Hepatocyte (in vitro differentiated cells): ENCODE measurements around the gene MSLN. TPM values are rescaled to one million over a fixed set of nuclear protein-coding genes. Genes with fewer than 3 reads are reported as not detected.

Experiments
- DNase-seq: peaks from one replicate; pipeline ENCODE4 v3.0.0-alpha.2; 2016; ENCODE audit warnings: low spot score
- H2AFZ ChIP-seq: fragments of 200-600 bp; sonication (generic); 2 replicates; pipeline ENCODE4 v1.6.0; 2016; ENCODE audit warnings: antibody characterized with exemption, mild to moderate bottlenecking
- H3K27ac ChIP-seq: fragments of 200-600 bp; sonication (generic); 2 replicates; pipeline ENCODE4 v1.5.1; 2016; ENCODE audit warnings: mild to moderate bottlenecking
- H3K27me3 ChIP-seq: fragments of 200-600 bp; sonication (generic); 2 replicates; pipeline ENCODE4 v1.6.1; 2016
- H3K36me3 ChIP-seq: fragments of 200-600 bp; sonication (generic); replicated peaks from 2 replicates; pipeline ENCODE4 v1.5.1; 2016; ENCODE audit warnings: low read depth; ENCODE audit not compliant: insufficient read depth
- H3K4me1 ChIP-seq: fragments of 200-600 bp; sonication (generic); 2 replicates; pipeline ENCODE4 v1.5.1; 2016; ENCODE audit warnings: mild to moderate bottlenecking, moderate library complexity; ENCODE audit not compliant: insufficient read depth
- H3K4me2 ChIP-seq: fragments of 200-600 bp; sonication (generic); 2 replicates; pipeline ENCODE4 v1.6.0; 2016
- H3K4me3 ChIP-seq: fragments of 200-600 bp; sonication (generic); 2 replicates; pipeline ENCODE4 v1.5.1; 2016; ENCODE audit warnings: mild to moderate bottlenecking
- H3K79me2 ChIP-seq: fragments of 200-600 bp; sonication (generic); 2 replicates; pipeline ENCODE4 v1.6.0; 2017; ENCODE audit warnings: mild to moderate bottlenecking
- H3K9me2 ChIP-seq: fragments of 200-600 bp; sonication (generic); replicated peaks from 2 replicates; pipeline ENCODE4 v1.6.0; 2017; ENCODE audit warnings: mild to moderate bottlenecking; ENCODE audit not compliant: insufficient read depth
- H3K9me3 ChIP-seq: fragments of 200-600 bp; sonication (generic); 2 replicates; pipeline ENCODE4 v1.5.1; 2016; ENCODE audit warnings: low read depth, mild to moderate bottlenecking
- H4K20me1 ChIP-seq: fragments of 200-600 bp; sonication (generic); 2 replicates; pipeline ENCODE4 v1.6.0; 2016; ENCODE audit warnings: mild to moderate bottlenecking; ENCODE audit not compliant: insufficient read depth, poor library complexity, severe bottlenecking
- EZH2 ChIP-seq: fragments of 200-600 bp; sonication (generic); IDR thresholded peaks from 2 replicates; pipeline ENCODE4 v1.6.1; 2016; ENCODE audit warnings: antibody characterized with exemption, mild to moderate bottlenecking, borderline replicate concordance
- EZH2phosphoT487 ChIP-seq: fragments of 200-600 bp; sonication (generic); IDR thresholded peaks from one replicate; pipeline ENCODE4 v1.6.1; 2018; ENCODE audit warnings: antibody characterized with exemption, mild to moderate bottlenecking, low read depth, moderate library complexity; ENCODE audit not compliant: unreplicated experiment, severe bottlenecking
- WGBS: methylation state at CpG from one replicate; pipeline ENCODE4 v1.1.6; 2016; ENCODE audit warnings: low lambda C conversion rate; ENCODE audit errors: missing lambda C conversion rate; 5-methylcytosine and 5-hydroxymethylcytosine counted together
- polyA plus RNA-seq: library from polyadenylated mRNA; unstranded; fragments of >200 nt; fragmentation: Nextera tagmentation; extraction: Ambion mirVana; gene quantifications from 2 replicates; pipeline ENCODE4 v1.2.1, GENCODE V29; 2016
- total RNA-seq: library from RNA; depleted of rRNA; stranded (reverse); fragments of >200 nt; gene quantifications from 2 replicates; pipeline ENCODE4 v1.2.3, GENCODE V29; 2014
- TF ChIP-seq, protein P1 (sequence below): fragments of 200-600 bp; sonication (generic); IDR thresholded peaks from 2 replicates; pipeline ENCODE4 v1.5.1; 2016; ENCODE audit warnings: antibody characterized with exemption, mild to moderate bottlenecking; ENCODE audit not compliant: poor library complexity

Gene MSLN
- total and polyA plus RNA-seq, 2 experiments from 2014 or later: 2.4 to 8.0 TPM

DNA sequence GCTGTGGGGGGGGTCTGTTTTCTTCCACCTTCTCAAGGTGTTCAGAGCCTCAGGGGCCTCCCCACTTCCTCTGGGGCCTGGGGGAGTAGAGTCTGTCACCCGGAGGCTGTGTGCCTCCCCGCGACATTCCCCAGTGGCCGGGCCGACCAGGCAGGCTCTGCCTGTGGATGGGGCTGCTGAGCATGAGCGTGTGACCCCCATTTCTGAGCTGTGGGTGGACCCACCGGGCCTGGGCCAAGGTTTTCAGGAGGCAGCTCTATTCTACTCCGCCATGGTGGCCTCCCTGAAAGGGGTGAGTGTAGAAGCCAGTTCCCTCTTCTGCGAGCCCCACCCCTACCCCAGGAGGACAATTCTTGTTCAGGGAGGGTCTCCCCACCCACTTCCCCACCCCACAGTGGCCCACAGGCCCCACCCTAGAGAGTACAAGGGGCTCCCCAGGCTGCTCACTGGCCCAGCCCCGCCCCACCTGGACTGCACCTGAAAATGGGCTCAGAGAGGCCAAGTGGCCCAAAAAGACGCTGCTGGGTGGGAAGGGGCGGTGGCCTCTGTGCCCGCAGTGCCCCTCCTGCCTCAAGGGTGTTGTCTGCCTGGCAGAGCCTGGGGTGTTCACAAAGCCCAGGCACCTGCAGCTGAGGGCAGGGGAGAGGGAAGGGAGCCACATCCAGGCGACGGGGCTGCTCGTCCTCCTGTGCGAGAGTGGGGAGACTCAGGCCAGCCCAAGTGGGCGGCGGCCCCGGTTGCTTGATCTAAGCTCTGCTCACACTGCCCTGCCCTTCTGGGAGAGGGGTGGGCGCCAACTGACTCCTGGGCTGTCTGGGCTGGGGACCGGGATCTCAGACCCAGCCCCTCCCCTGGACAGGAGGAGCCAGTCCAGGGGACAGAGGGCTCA lies 1.3 kb downstream of the MSLN start:
- H4K20me1 ChIP-seq: no peaks in the 10 kb centered on the region
- TF ChIP-seq, protein P1, sequence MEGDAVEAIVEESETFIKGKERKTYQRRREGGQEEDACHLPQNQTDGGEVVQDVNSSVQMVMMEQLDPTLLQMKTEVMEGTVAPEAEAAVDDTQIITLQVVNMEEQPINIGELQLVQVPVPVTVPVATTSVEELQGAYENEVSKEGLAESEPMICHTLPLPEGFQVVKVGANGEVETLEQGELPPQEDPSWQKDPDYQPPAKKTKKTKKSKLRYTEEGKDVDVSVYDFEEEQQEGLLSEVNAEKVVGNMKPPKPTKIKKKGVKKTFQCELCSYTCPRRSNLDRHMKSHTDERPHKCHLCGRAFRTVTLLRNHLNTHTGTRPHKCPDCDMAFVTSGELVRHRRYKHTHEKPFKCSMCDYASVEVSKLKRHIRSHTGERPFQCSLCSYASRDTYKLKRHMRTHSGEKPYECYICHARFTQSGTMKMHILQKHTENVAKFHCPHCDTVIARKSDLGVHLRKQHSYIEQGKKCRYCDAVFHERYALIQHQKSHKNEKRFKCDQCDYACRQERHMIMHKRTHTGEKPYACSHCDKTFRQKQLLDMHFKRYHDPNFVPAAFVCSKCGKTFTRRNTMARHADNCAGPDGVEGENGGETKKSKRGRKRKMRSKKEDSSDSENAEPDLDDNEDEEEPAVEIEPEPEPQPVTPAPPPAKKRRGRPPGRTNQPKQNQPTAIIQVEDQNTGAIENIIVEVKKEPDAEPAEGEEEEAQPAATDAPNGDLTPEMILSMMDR: no peak
- TF ChIP-seq EZH2 (no peak), EZH2phosphoT487 (no peak)
- H3K4me3 ChIP-seq: no peak overlapping the region
- no peak overlapping the region for H3K27ac ChIP-seq
- H3K27me3 ChIP-seq: no peaks in the 10 kb centered on the region
- no peaks in the 10 kb centered on the region for H3K9me3 ChIP-seq
- H2AFZ ChIP-seq: no peak overlapping the region
- H3K79me2 ChIP-seq: no peaks in the 10 kb centered on the region
- no peaks in the 10 kb centered on the region for H3K36me3 ChIP-seq
- H3K4me1 ChIP-seq: peaks cover 7% of the 10 kb centered on the region
- H3K4me2 ChIP-seq: no peak overlapping the region
- H3K9me2 ChIP-seq: no peaks in the 10 kb centered on the region
- no peak for DNase-seq
- WGBS: 87% methylated on average over 18 of the region's 22 CpGs

DNA sequence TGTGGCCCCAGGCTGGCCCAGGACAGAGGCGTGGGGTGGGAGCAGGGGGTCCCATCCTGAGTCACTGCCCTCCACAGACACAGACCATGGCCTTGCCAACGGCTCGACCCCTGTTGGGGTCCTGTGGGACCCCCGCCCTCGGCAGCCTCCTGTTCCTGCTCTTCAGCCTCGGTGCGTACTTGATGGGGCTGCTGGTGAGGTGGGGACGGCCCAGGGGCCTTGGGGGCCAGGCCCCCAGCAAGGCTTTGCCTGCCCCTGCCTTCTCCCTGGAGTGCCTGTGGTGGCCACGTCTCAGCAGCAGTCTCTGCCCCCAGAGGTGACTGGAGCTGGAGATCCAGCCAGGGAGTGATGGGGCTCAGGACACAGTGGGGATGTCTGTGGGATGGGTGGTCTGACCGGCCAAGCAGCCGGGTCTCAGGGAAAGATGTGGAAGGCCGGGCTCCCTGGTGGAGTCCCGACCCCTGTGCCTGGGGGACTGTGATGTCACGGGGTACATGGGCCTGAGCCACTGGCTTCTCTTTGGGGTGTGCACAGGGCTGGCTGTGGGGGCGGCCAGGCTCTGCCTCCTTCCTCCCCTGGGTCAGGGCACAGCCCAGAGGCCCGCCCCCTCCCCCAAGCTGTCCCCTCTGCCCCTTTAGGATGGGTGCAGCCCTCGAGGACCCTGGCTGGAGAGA lies 2.2 kb downstream of the MSLN start:
- 93% methylated on average over 17 of the region's 17 CpGs for WGBS

DNA sequence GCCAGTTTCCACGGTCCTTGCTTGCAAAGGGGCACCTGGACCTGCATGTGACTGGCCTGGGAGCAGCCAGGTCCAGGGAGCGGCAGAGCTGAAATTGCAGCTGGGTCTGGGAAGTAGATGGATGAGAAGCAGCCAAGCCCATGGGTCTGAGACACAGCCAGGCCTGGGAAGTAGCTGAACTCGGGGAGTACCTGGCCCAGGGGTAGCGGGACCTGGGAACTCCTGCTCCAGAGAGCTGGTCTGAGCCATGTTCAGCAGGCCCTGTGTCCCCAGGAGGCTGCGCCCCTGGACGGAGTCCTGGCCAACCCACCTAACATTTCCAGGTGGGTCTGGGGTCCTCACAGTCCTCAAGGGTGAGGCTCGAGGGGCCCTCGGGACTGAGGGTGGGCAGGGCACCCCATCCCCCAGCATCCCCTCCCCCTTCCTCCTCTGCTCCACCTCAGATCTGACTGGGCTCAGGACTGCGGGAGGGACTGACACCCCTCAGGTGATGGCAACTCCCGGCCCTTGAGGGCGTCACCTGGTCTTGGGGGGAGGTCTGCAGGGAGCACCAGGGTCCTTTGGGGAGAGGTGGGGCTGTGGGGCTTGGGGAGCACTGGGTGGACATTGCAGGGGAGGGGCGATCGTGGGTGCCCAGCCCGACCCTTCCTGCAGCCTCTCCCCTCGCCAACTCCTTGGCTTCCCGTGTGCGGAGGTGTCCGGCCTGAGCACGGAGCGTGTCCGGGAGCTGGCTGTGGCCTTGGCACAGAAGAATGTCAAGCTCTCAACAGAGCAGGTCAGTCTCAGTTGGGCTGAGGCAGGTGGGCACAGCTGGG lies 3.0 kb downstream of the MSLN start:
- H3K4me1 ChIP-seq: peaks cover 7% of the 10 kb centered on the region
- no peaks in the 10 kb centered on the region for H3K79me2 ChIP-seq
- TF ChIP-seq EZH2 (no peak), EZH2phosphoT487 (no peak)
- TF ChIP-seq, protein P1: no peak
- no peak overlapping the region for H3K4me2 ChIP-seq
- H3K27ac ChIP-seq: no peak overlapping the region
- 90% methylated on average over 11 of the region's 21 CpGs for WGBS
- H2AFZ ChIP-seq: no peak overlapping the region
- no peaks in the 10 kb centered on the region for H3K9me3 ChIP-seq
- DNase-seq: no peak
- no peaks in the 10 kb centered on the region for H3K9me2 ChIP-seq
- no peak overlapping the region for H3K4me3 ChIP-seq
- H4K20me1 ChIP-seq: no peaks in the 10 kb centered on the region
- H3K27me3 ChIP-seq: no peaks in the 10 kb centered on the region
- no peaks in the 10 kb centered on the region for H3K36me3 ChIP-seq

More for the DNA sequence above, 2.2 kb downstream of the MSLN start:
- Histone ChIP-seq H3K4me2 (no peak overlapping the region), H4K20me1 (no peaks in the 10 kb centered on the region), H3K79me2 (no peaks in the 10 kb centered on the region), H3K9me2 (no peaks in the 10 kb centered on the region), H3K27ac (no peak overlapping the region), H3K4me1 (peaks cover 7% of the 10 kb centered on the region), H3K27me3 (no peaks in the 10 kb centered on the region), H3K4me3 (no peak overlapping the region), H2AFZ (no peak overlapping the region), H3K36me3 (no peaks in the 10 kb centered on the region), H3K9me3 (no peaks in the 10 kb centered on the region)
- no peak for DNase-seq
- no peak for TF ChIP-seq EZH2phosphoT487
- TF ChIP-seq, protein P1: no peak
- TF ChIP-seq EZH2: no peak
